CD4-positive, CD25-positive, alpha-beta regulatory T cell (primary cell): ENCODE measurements around the gene CTPS1. TPM values are rescaled to one million over a fixed set of nuclear protein-coding genes. Genes with fewer than 3 reads are reported as not detected.

ENCODE experiments used
- ATAC-seq, 2 donors: fragments of 150-1000 bp; cut with Tn5 transposase; one replicate each; pipeline ENCODE4 v1.10.0; 2021; ENCODE audit warnings: low read depth in 2 of 2, moderate number of reproducible peaks in 2 of 2, moderate library complexity in 1 of 2
- DNase-seq, 3 donors: peaks; one replicate each; pipeline versions ENCODE4 v3.0.0 to v3.0.0-alpha.2; 2012 to 2022; ENCODE audit warnings: mixed read lengths in 1 of 3
- H3K27ac ChIP-seq: one replicate; pipeline ENCODE4 v1.7.0; 2013; ENCODE audit warnings: mild to moderate bottlenecking, low read length; ENCODE audit not compliant: insufficient read depth, poor library complexity, severe bottlenecking
- H3K27me3 ChIP-seq: one replicate; pipeline ENCODE4 v1.7.0; 2013; ENCODE audit warnings: low read length; ENCODE audit not compliant: control insufficient read depth, insufficient read depth
- H3K36me3 ChIP-seq: one replicate; pipeline ENCODE4 v1.7.0; 2013; ENCODE audit warnings: mild to moderate bottlenecking, low read length, moderate library complexity; ENCODE audit not compliant: control insufficient read depth, insufficient read depth
- H3K4me1 ChIP-seq: 2 replicates; pipeline ENCODE4 v1.7.0; 2013; ENCODE audit warnings: mild to moderate bottlenecking, low read length; ENCODE audit not compliant: insufficient read depth, control insufficient read depth, poor library complexity, severe bottlenecking
- H3K4me3 ChIP-seq: one replicate; pipeline ENCODE4 v1.7.0; 2013; ENCODE audit warnings: low read depth, mild to moderate bottlenecking, low read length, moderate library complexity
- H3K9me3 ChIP-seq, 2 experiments: 1 replicate in 1 of 2; 2 replicates in 1 of 2; pipeline ENCODE4 v1.7.0; 2013; ENCODE audit warnings: low read length in 2 of 2, mild to moderate bottlenecking in 1 of 2, moderate library complexity in 1 of 2; ENCODE audit not compliant: control insufficient read depth in 2 of 2
- H3K27ac Mint-ChIP-seq, 3 donors: one replicate each; pipeline ENCODE4 v1.8.0; 2020 to 2022; ENCODE audit warnings: mild to moderate bottlenecking in 3 of 3, mixed read lengths in 3 of 3, moderate library complexity in 2 of 3
- H3K27me3 Mint-ChIP-seq: one replicate; pipeline ENCODE4 v1.8.0; 2022; ENCODE audit warnings: mild to moderate bottlenecking, mixed read lengths
- H3K36me3 Mint-ChIP-seq: one replicate; pipeline ENCODE4 v1.8.0; 2020; ENCODE audit warnings: mixed read lengths
- H3K4me1 Mint-ChIP-seq, 4 donors: one replicate each; pipeline ENCODE4 v1.8.0; 2020 to 2022; ENCODE audit warnings: mixed read lengths in 4 of 4, mild to moderate bottlenecking in 1 of 4
- H3K4me3 Mint-ChIP-seq, 4 donors: one replicate each; pipeline ENCODE4 v1.8.0; 2020 to 2022; ENCODE audit warnings: mild to moderate bottlenecking in 4 of 4, mixed read lengths in 4 of 4, moderate library complexity in 3 of 4
- H3K9me3 Mint-ChIP-seq, 7 donors: one replicate each; pipeline ENCODE4 v1.8.0; 2020 to 2022; ENCODE audit warnings: mixed read lengths in 7 of 7, mild to moderate bottlenecking in 3 of 7, moderate library complexity in 2 of 7
- polyA plus RNA-seq, 4 donors: library from polyadenylated mRNA; unstranded; fragments of 300-500 nt; fragmentation: Illumina TruSeq; gene quantifications; one replicate each; pipeline ENCODE4 v1.2.3, GENCODE V29; 2021
- total RNA-seq: library from RNA; stranded (reverse); gene quantifications from one replicate; pipeline ENCODE4 v1.2.3, GENCODE V29; 2022

Gene CTPS1
- total and polyA plus RNA-seq, 5 donors from 2014 or later, result 12.5 to 42.5 (median 13.5) TPM

DNA sequence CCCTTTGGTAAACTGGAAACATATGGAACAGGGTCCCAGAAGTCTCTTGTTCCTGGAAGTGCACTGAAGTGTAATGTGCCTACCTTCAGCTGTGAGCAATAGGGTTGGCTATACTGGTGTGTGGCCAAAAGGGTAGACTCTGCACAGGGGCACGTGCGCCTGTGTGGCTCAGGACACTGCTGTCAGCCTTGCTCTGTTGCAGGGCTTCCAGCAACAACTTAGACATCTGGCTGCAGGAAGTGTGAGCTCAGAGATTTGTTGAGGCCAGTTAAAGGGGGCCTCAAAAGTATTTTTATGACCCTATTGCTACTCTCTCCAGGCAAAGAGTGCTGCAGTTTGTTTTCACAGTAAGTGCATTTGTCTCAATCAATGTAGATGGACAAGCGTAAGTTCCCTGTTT lies 7.5 kb downstream of the CTPS1 start:
- DNase-seq, result no peak
- Histone ChIP-seq H3K4me3 (no peak overlapping the region), H3K27me3 (no peaks in the 10 kb centered on the region), H3K27ac (no peak overlapping the region), H3K36me3 (peaks cover 76% of the 10 kb centered on the region), H3K4me1 (peaks cover 1% of the 10 kb centered on the region), H3K9me3 (no peaks in the 10 kb centered on the region)
- Mint-ChIP-seq H3K36me3 (peaks cover 80% of the 10 kb centered on the region), H3K27ac (peak overlapping the region in 1 of 3 donors; percentile 26), H3K4me3 (no peak overlapping the region), H3K27me3 (no peaks in the 10 kb centered on the region), H3K9me3 (no peaks in the 10 kb centered on the region), H3K4me1 (peaks cover 6 to 19% (median 15%) of the 10 kb centered on the region in 4 donors)
- no peak for ATAC-seq

DNA sequence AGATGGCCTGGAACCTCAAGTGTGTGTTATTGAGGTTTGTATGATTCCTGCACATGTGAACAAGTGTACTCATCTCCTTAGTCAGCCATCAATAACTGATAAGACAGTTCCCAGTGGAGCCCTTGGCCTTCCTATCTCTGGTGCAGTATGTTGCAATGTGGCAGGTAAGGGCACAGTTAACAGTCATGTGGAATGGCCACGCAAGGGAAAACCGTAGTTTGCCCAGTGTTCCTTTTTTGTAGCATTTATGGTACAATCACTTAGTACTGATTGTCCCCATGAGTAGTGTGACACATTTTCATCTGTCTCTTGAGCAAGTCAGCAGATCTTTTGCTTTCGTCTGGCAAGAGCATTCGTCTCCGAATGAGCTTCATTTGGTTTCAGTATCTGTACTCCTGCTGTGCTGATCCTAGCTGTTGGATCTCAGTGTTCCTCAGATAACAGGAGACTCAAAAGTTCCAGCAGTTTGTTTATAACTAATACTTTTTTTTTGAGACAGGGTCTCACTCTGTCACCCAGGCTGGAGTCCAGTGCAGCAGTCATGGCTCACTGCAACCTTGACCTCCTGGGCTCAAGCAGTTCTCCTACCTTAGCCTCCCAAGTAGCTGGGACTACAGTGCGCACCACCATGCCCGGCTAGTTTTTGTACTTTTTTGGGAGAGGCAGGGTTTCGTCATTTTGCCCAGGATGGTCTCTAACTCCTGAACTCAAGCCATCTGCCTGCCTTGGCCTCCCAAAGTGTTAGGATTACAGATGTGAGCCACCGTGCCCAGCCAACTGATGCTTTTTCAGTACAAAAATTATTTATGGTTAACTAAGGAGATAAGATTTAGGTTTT lies 8.2 kb downstream of the CTPS1 start:
- peak overlapping the region in 1 of 3 donors; percentile 26 for H3K27ac Mint-ChIP-seq
- Histone ChIP-seq H3K9me3 (no peaks in the 10 kb centered on the region), H3K4me1 (no peaks in the 10 kb centered on the region), H3K4me3 (no peak overlapping the region), H3K27ac (no peak overlapping the region), H3K36me3 (peaks cover 81% of the 10 kb centered on the region), H3K27me3 (no peaks in the 10 kb centered on the region)
- peaks cover 84% of the 10 kb centered on the region for H3K36me3 Mint-ChIP-seq
- H3K27me3 Mint-ChIP-seq, result no peaks in the 10 kb centered on the region
- peaks cover 6 to 17% (median 10%) of the 10 kb centered on the region in 4 donors for H3K4me1 Mint-ChIP-seq
- H3K4me3 Mint-ChIP-seq, result no peak overlapping the region
- no peak for DNase-seq
- H3K9me3 Mint-ChIP-seq, result no peaks in the 10 kb centered on the region
- no peak for ATAC-seq

DNA sequence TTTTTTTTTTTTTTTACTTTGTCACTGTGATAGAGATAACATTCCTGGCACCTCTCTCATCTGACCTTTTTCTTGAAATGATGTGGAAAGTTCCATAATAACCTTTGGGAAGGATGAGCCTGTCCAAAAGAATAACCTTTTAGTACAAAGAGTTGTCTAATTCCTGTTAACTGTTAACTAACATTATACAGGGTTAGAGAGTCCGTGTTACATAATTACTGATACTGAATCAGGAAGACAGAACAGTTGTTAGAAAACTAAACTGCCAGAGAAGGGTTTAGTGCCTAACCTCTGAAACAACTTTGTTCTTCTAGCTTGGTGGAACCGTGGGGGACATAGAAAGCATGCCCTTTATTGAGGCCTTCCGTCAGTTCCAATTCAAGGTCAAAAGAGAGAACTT lies 8.8 kb downstream of the CTPS1 start:
- Histone ChIP-seq H3K9me3 (no peaks in the 10 kb centered on the region), H3K36me3 (peaks cover 85% of the 10 kb centered on the region), H3K27ac (no peak overlapping the region), H3K27me3 (no peaks in the 10 kb centered on the region), H3K4me1 (no peaks in the 10 kb centered on the region), H3K4me3 (no peak overlapping the region)
- Mint-ChIP-seq H3K4me1 (peaks cover 4 to 15% (median 8%) of the 10 kb centered on the region in 4 donors), H3K4me3 (no peak overlapping the region), H3K27me3 (no peaks in the 10 kb centered on the region), H3K36me3 (peaks cover 82% of the 10 kb centered on the region), H3K9me3 (no peaks in the 10 kb centered on the region), H3K27ac (no peak overlapping the region)
- DNase-seq (no peak), ATAC-seq (no peak)

DNA sequence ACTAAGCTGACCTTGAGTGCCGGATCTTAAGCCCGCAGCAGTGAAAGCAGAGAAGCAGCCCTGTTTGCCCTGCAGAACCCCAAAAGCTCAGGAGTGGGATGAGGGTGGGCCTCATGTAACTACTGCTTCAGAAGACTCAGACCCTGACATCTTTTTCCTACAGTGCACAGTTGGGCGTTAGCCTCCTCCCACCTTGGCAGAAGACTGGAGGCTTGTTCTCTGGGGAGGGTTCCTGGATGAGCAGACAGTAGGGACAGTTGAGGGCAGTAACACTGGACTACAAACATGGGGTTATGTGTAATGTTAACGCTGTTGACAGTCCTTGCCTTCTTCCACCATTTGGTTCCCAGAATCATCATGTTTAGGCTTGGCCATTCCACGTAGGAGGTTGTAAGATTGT lies 9.6 kb downstream of the CTPS1 start:
- no peaks in the 10 kb centered on the region for H3K27me3 Mint-ChIP-seq
- ATAC-seq (no peak), DNase-seq (no peak)
- no peaks in the 10 kb centered on the region for H3K9me3 Mint-ChIP-seq
- no peaks in the 10 kb centered on the region for H3K4me1 ChIP-seq
- H3K4me3 Mint-ChIP-seq, result no peak overlapping the region
- H3K27ac ChIP-seq, result no peak overlapping the region
- H3K36me3 ChIP-seq, result peaks cover 89% of the 10 kb centered on the region
- peaks cover 77% of the 10 kb centered on the region for H3K36me3 Mint-ChIP-seq
- H3K27ac Mint-ChIP-seq, result no peak overlapping the region
- no peaks in the 10 kb centered on the region for H3K9me3 ChIP-seq
- H3K4me3 ChIP-seq, result no peak overlapping the region
- no peaks in the 10 kb centered on the region for H3K27me3 ChIP-seq
- H3K4me1 Mint-ChIP-seq, result peaks cover 2 to 11% (median 7%) of the 10 kb centered on the region in 4 donors

DNA sequence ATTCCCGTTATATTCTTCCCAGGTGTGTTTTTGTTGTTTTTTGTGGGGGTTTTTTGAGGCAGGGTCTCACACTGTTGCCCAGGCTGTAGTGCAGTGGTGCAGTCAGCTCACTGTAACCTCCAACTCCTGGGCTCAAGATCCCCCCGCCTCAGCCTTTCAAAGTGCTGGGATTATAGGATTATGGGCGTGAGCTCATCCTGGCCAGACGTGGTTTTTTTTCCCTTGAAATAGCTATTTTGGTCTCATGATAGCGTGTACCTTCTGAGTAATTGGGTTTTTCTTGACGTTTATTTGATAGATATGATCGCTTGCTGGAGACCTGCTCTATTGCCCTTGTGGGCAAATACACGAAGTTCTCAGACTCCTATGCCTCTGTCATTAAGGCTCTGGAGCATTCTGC lies 17.6 kb downstream of the CTPS1 start:
- no peak overlapping the region for H3K4me3 ChIP-seq
- ATAC-seq, result no peak
- no peak for DNase-seq
- peaks cover 70% of the 10 kb centered on the region for H3K36me3 ChIP-seq
- H3K4me3 Mint-ChIP-seq, result no peak overlapping the region
- H3K9me3 Mint-ChIP-seq, result no peaks in the 10 kb centered on the region
- H3K27ac ChIP-seq, result no peak overlapping the region
- peaks cover 5 to 10% (median 6%) of the 10 kb centered on the region in 4 donors for H3K4me1 Mint-ChIP-seq
- peaks cover 51% of the 10 kb centered on the region for H3K36me3 Mint-ChIP-seq
- H3K9me3 ChIP-seq, result no peaks in the 10 kb centered on the region
- no peaks in the 10 kb centered on the region for H3K4me1 ChIP-seq
- no peaks in the 10 kb centered on the region for H3K27me3 Mint-ChIP-seq
- H3K27me3 ChIP-seq, result no peaks in the 10 kb centered on the region
- no peak overlapping the region for H3K27ac Mint-ChIP-seq

DNA sequence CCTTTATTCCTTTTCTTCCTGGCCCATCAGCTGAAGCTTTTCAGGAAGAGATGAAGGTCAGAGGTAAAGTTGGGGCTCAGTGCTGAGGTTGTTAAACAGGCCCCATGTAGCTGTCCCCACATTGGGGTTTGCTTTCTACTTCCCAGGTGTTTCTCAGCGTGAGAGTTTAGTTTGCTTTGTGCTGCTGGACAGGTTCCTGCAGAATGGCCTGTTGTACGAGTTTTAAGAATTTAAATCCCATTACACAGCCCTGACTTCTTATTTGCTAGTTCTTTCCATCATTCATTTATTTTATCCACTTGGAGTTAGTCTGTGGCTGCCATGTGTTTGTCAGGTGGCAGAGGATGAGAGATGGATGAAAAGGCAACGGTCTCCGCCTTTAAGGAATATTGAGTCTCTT lies 19.2 kb downstream of the CTPS1 start:
- Histone ChIP-seq H3K27ac (no peak overlapping the region), H3K27me3 (no peaks in the 10 kb centered on the region), H3K4me3 (no peak overlapping the region), H3K36me3 (peaks cover 67% of the 10 kb centered on the region), H3K9me3 (no peaks in the 10 kb centered on the region), H3K4me1 (peaks cover 8% of the 10 kb centered on the region)
- Mint-ChIP-seq H3K36me3 (peaks cover 59% of the 10 kb centered on the region), H3K27ac (peak overlapping the region in 1 of 3 donors; percentile 60), H3K9me3 (no peaks in the 10 kb centered on the region), H3K27me3 (no peaks in the 10 kb centered on the region), H3K4me1 (peaks cover 12 to 25% (median 17%) of the 10 kb centered on the region in 4 donors), H3K4me3 (no peak overlapping the region)
- ATAC-seq (no peak), DNase-seq (no peak)

DNA sequence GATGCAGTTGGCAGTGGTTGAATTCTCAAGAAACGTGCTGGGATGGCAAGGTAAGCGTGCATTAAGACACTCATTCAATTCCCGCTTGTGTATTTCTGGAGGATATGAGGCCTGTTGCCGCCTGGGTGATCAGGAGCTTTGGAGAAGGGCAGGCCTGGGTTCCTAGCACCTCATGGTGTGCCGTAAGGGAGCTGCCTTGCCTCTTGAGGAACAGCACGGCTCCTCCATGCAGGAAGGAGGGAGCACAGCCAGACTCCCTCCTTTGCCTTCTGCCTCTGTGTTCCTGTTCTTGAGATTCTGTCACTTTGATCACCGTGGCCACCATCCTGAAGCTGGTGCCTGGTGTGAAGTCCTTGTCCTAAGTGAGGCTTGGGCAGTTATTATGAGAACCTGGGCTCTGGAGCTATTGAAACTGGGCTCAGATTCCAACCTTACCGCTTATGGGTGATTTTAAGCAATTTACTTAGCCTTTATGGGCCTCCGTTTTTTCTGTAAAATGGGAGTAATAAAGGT lies 23.7 kb downstream of the CTPS1 start:
- peak overlapping the region; percentile 7 for H3K4me3 ChIP-seq
- peaks cover 61% of the 10 kb centered on the region for H3K36me3 ChIP-seq
- peak overlapping the region in 2 of 4 donors; percentile 2 to 28 for H3K4me3 Mint-ChIP-seq
- H3K27ac ChIP-seq, result peak overlapping the region; percentile 45
- peaks cover 13% of the 10 kb centered on the region for H3K4me1 ChIP-seq
- no peak for DNase-seq
- no peak for ATAC-seq
- H3K9me3 Mint-ChIP-seq, result no peaks in the 10 kb centered on the region
- peak overlapping the region in 2 of 3 donors; percentile 79 for H3K27ac Mint-ChIP-seq
- peaks cover 63% of the 10 kb centered on the region for H3K36me3 Mint-ChIP-seq
- no peaks in the 10 kb centered on the region for H3K9me3 ChIP-seq
- H3K4me1 Mint-ChIP-seq, result peaks cover 12 to 29% (median 20%) of the 10 kb centered on the region in 4 donors
- no peaks in the 10 kb centered on the region for H3K27me3 ChIP-seq
- H3K27me3 Mint-ChIP-seq, result no peaks in the 10 kb centered on the region
